ENCODE measurements around the gene DDOST.

Gene DDOST

GRCh38 chr1:20663365-20663764 is 2.2 kb upstream of the DDOST start:
- no peak for DNase-seq (ENCODE audit: low read depth in 2 of 3, low spot score in 2 of 3)

DNA sequence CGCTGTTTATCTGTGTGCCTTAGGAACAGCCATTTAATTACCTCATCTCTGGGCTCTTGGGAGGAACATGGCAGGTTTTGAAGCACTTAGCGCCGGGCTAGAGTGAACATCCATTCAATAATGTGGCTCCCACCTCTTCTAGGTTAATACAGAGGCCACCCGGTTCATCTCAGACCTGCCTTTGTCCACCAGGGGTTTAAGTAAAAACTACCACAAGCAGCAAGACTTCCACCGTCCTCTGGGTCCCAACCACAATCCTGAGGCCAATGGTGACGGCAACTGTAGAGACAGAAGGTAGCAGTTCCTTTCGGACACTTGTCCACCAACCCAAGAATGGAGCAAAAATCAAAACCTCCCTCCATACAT is 924 bp upstream of the DDOST start:
- no peak for DNase-seq (ENCODE audit: low read depth in 2 of 3, low spot score in 2 of 3)

- DNase-seq (ENCODE audit: low read depth in 2 of 3, low spot score in 2 of 3): no peak
These were observed 342 bp downstream of the DDOST start for GRCh38 chr1:20660847-20661206.

GRCh38 chr1:20660363-20660762 is 806 bp downstream of the DDOST start:
- no peak for DNase-seq (ENCODE audit: low read depth in 2 of 3, low spot score in 2 of 3)

DNA sequence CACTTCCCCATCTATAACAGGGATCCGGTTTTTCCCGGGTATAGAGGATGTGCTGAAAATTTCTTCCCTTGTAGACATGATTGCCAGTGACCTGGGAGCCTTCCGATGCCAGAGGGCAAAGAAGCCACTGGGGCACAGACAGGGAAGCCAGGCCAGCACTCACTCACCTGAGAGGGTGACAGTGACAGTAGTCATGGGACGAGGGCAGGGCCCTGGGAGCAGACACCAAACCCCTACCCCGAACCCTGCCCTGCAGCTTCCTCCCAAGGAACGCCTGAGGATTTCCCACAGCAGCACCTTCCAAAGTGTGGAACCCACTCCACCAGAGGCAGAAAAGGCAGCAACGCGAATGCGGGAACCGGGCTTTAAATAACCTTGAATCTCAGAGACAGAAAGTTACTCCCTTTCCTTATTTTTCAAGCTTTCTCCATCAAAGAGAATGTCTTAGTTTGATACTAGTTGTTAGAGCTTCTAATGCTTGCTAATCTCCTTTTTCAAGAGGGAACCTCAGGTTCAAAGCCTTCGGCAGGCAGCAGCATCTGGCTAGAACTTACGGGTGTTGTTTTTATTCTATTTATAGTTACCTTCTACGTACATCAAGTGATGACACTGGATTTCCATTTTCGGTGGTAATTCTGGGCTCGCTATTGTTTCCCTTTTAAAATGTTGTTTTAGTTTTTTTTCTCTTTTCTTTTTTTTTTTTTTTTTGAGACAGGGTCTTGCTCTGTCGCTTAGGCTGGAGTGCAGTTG is 2.8 kb downstream of the DDOST start:
- no peak for DNase-seq (ENCODE audit: low read depth in 2 of 3, low spot score in 2 of 3)

GRCh38 chr1:20657024-20657423 is 4.1 kb downstream of the DDOST start:
- no peak for DNase-seq (ENCODE audit: low read depth in 2 of 3, low spot score in 2 of 3)

GRCh38 chr1:20654104-20654690 is 7.0 kb downstream of the DDOST start:
- no peak for DNase-seq (ENCODE audit: low read depth in 2 of 3, low spot score in 2 of 3)

- no peak for DNase-seq (ENCODE audit: low read depth in 2 of 3, low spot score in 2 of 3)
These were observed 8.9 kb downstream of the DDOST start for GRCh38 chr1:20652300-20652699.

GRCh38 chr1:20648946-20649345 is 12.2 kb downstream of the DDOST start:
- no peak for DNase-seq (ENCODE audit: low read depth in 2 of 3, low spot score in 2 of 3)

DNA sequence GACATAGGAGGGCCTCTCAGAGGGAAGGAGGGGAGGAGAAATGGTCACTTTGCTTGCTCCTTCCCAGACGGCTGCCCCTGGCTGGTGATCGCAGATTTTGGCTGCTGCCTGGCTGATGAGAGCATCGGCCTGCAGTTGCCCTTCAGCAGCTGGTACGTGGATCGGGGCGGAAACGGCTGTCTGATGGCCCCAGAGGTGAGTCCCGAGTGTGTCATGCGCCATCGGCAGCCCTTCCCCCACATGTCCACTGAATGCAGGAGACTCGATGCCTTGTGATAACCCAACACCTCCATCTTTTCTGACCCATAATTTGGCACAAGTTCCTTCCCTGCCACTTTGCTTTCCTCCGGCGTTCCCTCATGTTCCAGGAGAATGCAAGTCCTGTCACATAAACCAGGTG is 12.7 kb downstream of the DDOST start:
- DNase-seq (ENCODE audit: low read depth in 2 of 3, low spot score in 2 of 3): no peak

DNA sequence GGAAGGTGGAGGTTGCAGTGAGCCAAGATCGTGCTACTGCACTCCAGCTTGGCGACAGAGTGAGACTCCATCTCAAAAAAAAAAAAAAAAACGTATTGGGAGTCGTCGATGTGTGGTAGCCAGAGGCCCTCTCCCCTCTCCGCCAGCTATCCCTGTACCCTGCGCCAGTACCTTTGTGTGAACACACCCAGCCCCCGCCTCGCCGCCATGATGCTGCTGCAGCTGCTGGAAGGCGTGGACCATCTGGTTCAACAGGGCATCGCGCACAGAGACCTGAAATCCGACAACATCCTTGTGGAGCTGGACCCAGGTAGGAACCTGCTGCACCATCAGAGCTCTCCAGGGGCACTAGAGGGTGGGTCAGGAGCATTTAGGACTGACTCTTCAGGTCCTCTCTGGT is 15.8 kb downstream of the DDOST start:
- no peak for DNase-seq (ENCODE audit: low read depth in 2 of 3, low spot score in 2 of 3)

DNA sequence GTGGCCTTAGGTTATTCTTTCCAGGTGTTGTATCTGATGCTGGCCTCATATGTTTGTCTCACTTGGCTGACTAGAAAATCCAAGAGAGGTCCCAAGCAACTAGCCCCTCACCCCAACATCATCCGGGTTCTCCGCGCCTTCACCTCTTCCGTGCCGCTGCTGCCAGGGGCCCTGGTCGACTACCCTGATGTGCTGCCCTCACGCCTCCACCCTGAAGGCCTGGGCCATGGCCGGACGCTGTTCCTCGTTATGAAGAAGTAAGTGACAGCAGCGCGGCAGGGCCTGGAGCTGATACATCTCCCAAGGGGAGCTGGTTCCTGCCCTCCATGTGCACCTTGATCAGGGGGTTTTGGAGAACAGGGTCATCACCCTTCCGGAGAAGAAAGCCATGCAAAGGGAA is 16.8 kb downstream of the DDOST start:
- no peak for DNase-seq (ENCODE audit: low read depth in 2 of 3, low spot score in 2 of 3)

DNA sequence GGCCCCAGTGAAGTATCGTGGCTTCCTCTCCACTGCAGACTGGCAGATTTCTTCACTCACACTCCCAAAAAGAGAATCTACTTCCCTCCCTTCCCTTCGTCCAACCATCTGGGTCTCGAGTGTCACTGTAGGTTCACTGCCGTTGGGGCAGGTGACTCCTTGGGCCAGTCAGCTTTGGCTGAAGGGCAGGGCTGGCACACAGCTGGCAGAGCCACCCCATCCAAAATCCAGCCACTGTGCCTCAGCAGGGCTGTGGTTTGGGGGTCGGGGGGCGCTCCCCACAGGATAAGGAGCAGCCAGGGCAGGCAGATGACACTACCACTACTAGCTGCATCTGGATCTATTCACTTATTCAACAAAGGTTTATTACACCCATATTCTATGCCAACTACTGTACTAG is 18.1 kb downstream of the DDOST start:
- DNase-seq (ENCODE audit: low read depth in 2 of 3, low spot score in 2 of 3): no peak

DNA sequence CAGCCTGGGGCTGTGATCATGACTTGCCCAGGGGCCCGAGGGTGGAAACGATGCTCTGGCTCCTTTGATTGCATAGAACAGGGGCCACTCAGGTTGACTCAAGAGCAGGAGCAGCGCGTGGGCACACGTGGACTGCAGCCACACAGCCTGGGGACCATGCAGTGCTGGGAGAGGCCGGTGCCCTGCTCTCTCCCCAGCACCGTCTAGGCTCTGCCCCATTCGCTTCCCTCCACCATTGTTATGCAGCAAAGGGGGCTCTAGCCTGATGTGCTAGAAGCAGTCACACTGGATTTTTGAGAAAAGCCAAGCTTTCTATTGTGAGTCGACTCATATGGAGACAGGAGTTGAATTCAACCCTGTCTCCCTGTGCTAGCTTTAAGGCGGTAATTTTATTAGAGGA is 19.2 kb downstream of the DDOST start:
- DNase-seq (ENCODE audit: low read depth in 2 of 3, low spot score in 2 of 3): no peak

- DNase-seq (ENCODE audit: low read depth in 2 of 3, low spot score in 2 of 3): peak in 1 of 3 experiments; percentile 45
These were observed 21.0 kb downstream of the DDOST start for GRCh38 chr1:20640183-20640597.

DNA sequence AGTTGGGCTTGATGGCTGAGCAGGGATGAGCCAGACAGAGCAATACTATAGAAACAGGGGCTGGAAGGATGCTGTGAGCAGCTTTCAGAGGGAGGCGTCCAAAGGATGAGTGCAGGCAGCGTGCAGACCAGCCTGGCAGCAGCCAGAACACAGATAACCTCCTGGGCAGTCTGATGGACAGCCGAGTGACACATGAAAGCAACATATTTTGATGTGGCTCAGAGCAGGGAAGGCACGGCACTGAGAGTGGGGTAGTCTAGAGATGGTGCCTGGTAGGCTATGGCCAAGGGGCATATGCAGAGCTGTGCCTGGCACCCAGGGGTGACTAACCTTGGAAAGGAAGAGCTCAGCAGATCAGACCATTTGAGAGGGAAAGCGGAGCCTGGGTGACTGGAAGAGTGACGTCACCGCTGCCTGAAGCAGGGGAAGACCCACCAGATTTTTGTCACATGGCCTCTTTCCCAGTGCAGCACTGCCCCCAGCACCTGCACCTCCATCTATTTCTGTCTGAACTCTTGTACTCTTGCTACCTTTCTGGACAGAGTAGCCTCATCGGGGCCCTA is 24.3 kb downstream of the DDOST start:
- no peak for DNase-seq (ENCODE audit: low read depth in 2 of 3, low spot score in 2 of 3)

GRCh38 chr1:20634594-20635084 is 26.5 kb downstream of the DDOST start:
- DNase-seq (ENCODE audit: low read depth in 2 of 3, low spot score in 2 of 3): no peak

DNA sequence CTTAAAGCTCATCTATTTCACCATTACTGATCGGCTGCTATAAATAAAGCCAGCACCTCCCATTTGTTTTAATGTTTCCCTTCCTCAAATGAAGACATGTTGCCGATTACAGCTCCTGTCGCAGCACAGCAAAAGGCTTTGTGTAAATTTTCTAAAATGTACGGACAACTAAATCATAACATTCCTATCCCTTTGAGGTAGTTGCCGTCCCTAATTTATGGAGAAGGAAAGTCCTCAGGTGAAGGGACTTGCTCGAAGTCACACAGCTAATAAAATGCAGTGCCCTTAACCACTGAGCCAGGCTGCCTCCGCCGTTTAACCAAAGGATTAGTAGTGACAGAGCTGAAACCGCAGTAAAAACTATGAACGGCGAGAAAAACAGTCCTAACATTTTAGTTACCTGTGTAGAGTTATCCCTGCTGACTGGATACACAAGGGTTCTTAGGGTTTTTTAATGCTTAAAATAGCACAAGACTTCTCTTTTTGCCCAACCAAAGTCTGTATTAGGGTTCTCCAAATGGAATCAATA is 27.0 kb downstream of the DDOST start:
- no peak for DNase-seq (ENCODE audit: low read depth in 2 of 3, low spot score in 2 of 3)

GRCh38 chr1:20633190-20634064 is 27.7 kb downstream of the DDOST start, which contains the start of gene PINK1:
TSS of gene PINK1 (plus strand) at chr1:20633458. CDS start at chr1:20633549, 91 bp downstream.
- DNase-seq (ENCODE audit: low read depth in 2 of 3, low spot score in 2 of 3): peak; percentile 73 to 96 (median 93)

- DNase-seq (ENCODE audit: low read depth in 2 of 3, low spot score in 2 of 3): no peak
These were observed 28.8 kb downstream of the DDOST start for GRCh38 chr1:20632386-20632785.

- no peak for DNase-seq (ENCODE audit: low read depth in 2 of 3, low spot score in 2 of 3)
These were observed 30.4 kb downstream of the DDOST start for GRCh38 chr1:20630729-20631128.

Data from activated CD8-positive, alpha-beta memory T cell treated with anti-CD3 and anti-CD28 coated beads for 48 hours (primary cell).